Thyroid gland (tissue), 4 donors: ENCODE data around the gene NLK. TPM values are rescaled to one million over a fixed set of nuclear protein-coding genes. Genes with fewer than 3 reads are reported as not detected.

ENCODE experiments used
- DNase-seq, 2 donors: peaks; one replicate each; pipeline ENCODE4 v3.0.0-alpha.2; 2019
- H3K27ac ChIP-seq, 3 donors: fragments of 200-600 bp; sonication (generic); 1 replicate in 2 of 3; 2 replicates in 1 of 3; pipeline ENCODE4 v1.5.1; 2016 to 2019; ENCODE audit warnings: mild to moderate bottlenecking in 1 of 3, moderate library complexity in 1 of 3
- H3K27me3 ChIP-seq: fragments of 200-600 bp; sonication (generic); one replicate; pipeline ENCODE4 v1.5.1; 2019
- H3K36me3 ChIP-seq, 2 donors: fragments of 200-600 bp; sonication (generic); one replicate each; pipeline ENCODE4 v1.5.1; 2016 to 2019
- H3K4me1 ChIP-seq, 2 donors: fragments of 200-600 bp; sonication (generic); one replicate each; pipeline ENCODE4 v1.5.1; 2017 to 2019
- H3K4me3 ChIP-seq, 3 donors: fragments of 200-600 bp; sonication (generic); replicated peaks in 1 of 3; 1 replicate in 2 of 3; 2 replicates in 1 of 3; pipeline ENCODE4 v1.5.1; 2016; ENCODE audit warnings: mild to moderate bottlenecking in 1 of 3
- H3K9me3 ChIP-seq: fragments of 200-600 bp; sonication (generic); one replicate; pipeline ENCODE4 v1.5.1; 2017
- CTCF ChIP-seq, 6 experiments: fragments of 200-600 bp in 3 of 6; fragments of 450-650 bp in 3 of 6; sonication (generic) in 3 of 6; IDR thresholded peaks; one replicate each; pipeline ENCODE4 v1.5.1; 2016 to 2019; ENCODE audit warnings: antibody characterized with exemption in 6 of 6, mild to moderate bottlenecking in 2 of 6, inconsistent platforms in 1 of 6, moderate library complexity in 1 of 6
- POLR2A ChIP-seq, 2 donors: fragments of 450-650 bp; IDR thresholded peaks; one replicate each; pipeline ENCODE4 v1.6.1; 2017; ENCODE audit warnings: antibody characterized with exemption in 2 of 2, mild to moderate bottlenecking in 2 of 2, moderate library complexity in 1 of 2
- WGBS, 2 donors: methylation state at CpG; one replicate each; pipeline ENCODE4 v1.1.5; 2017; 5-methylcytosine and 5-hydroxymethylcytosine counted together
- intact Hi-C: fragments of 100-400 bp; cut with DNase I; formaldehyde crosslinking; loops from one replicate; pipeline ENCODE4 v1.15.1; 2023
- total RNA-seq, 4 donors: library from RNA; depleted of rRNA; stranded (reverse); fragments of >200 nt; gene quantifications; one replicate each; pipeline ENCODE4 v1.2.3, GENCODE V29; 2016

NLK gene
- total RNA-seq, 4 donors from 2014 or later = 37.7 to 54.2 (median 46.0) TPM

- no peaks in the 10 kb centered on the region for H3K27me3 ChIP-seq
- H3K9me3 ChIP-seq = no peaks in the 10 kb centered on the region
- no peaks in the 10 kb centered on the region for H3K36me3 ChIP-seq
- 87 to 95% methylated on average over 1 of the region's 1 CpG for WGBS, 2 donors
- no peak for TF ChIP-seq CTCF (IDR thresholded peaks at IDR 0.05)
- no peak for TF ChIP-seq POLR2A (IDR thresholded peaks at IDR 0.05)
- no peak overlapping the region for H3K27ac ChIP-seq
- no peak overlapping the region for H3K4me3 ChIP-seq
- intact Hi-C loops = no loop called here
- no peak for DNase-seq
- peaks cover 0 to 6% of the 10 kb centered on the region in 2 donors for H3K4me1 ChIP-seq
Observed at GRCh38 chr17:28141773-28142172, 99.3 kb downstream of the NLK start.

GRCh38 chr17:28142305-28142704 lies 99.8 kb downstream of the NLK start:
- peaks cover 0 to 6% of the 10 kb centered on the region in 2 donors for H3K4me1 ChIP-seq
- no peaks in the 10 kb centered on the region for H3K36me3 ChIP-seq
- H3K27ac ChIP-seq = no peak overlapping the region
- no peak for DNase-seq
- 80 to 85% methylated on average over 5 of the region's 5 CpGs for WGBS, 2 donors
- intact Hi-C loops = no loop called here
- no peak overlapping the region for H3K4me3 ChIP-seq
- H3K27me3 ChIP-seq = no peaks in the 10 kb centered on the region
- no peak for TF ChIP-seq POLR2A (IDR thresholded peaks at IDR 0.05)
- no peak for TF ChIP-seq CTCF (IDR thresholded peaks at IDR 0.05)
- H3K9me3 ChIP-seq = no peaks in the 10 kb centered on the region

- Histone ChIP-seq H3K27me3 (no peaks in the 10 kb centered on the region), H3K27ac (no peak overlapping the region), H3K9me3 (no peaks in the 10 kb centered on the region), H3K36me3 (no peaks in the 10 kb centered on the region), H3K4me1 (peaks cover 0 to 6% of the 10 kb centered on the region in 2 donors), H3K4me3 (no peak overlapping the region)
- TF ChIP-seq POLR2A (IDR thresholded peaks at IDR 0.05) (no peak), CTCF (IDR thresholded peaks at IDR 0.05) (no peak)
- no peak for DNase-seq
- 95 to 98% methylated on average over 3 of the region's 3 CpGs for WGBS, 2 donors
- intact Hi-C loops = no loop called here
Observed at GRCh38 chr17:28144019-28144418, 101.5 kb downstream of the NLK start.

GRCh38 chr17:28145348-28145747 lies 102.9 kb downstream of the NLK start:
- 77 to 82% methylated on average over 2 of the region's 2 CpGs for WGBS, 2 donors
- H3K9me3 ChIP-seq = no peaks in the 10 kb centered on the region
- DNase-seq = no peak
- no peaks in the 10 kb centered on the region for H3K27me3 ChIP-seq
- H3K27ac ChIP-seq = no peak overlapping the region
- peaks cover 0 to 6% of the 10 kb centered on the region in 2 donors for H3K4me1 ChIP-seq
- intact Hi-C loops = no loop called here
- H3K36me3 ChIP-seq = no peaks in the 10 kb centered on the region
- H3K4me3 ChIP-seq = no peak overlapping the region
- TF ChIP-seq CTCF (IDR thresholded peaks at IDR 0.05) = no peak
- TF ChIP-seq POLR2A (IDR thresholded peaks at IDR 0.05) = no peak

- intact Hi-C loops = no loop called here
- H3K4me3 ChIP-seq = no peak overlapping the region
- no peak for DNase-seq
- H3K9me3 ChIP-seq = no peaks in the 10 kb centered on the region
- no peaks in the 10 kb centered on the region for H3K36me3 ChIP-seq
- TF ChIP-seq CTCF (IDR thresholded peaks at IDR 0.05) (no peak), POLR2A (IDR thresholded peaks at IDR 0.05) (no peak)
- H3K27ac ChIP-seq = no peak overlapping the region
- no peaks in the 10 kb centered on the region for H3K27me3 ChIP-seq
- H3K4me1 ChIP-seq = peaks cover 0 to 6% of the 10 kb centered on the region in 2 donors
Observed at GRCh38 chr17:28147017-28147416, 104.5 kb downstream of the NLK start.
